NCI-H1930 (cell line): ENCODE data around the gene LRMDA.
A peak's percentile ranks its signal among the peaks of the same experiment; 100 is the strongest.
"Not testable (repeated sequence)": the region's sequence is repeated elsewhere in the genome, so short reads cannot be mapped to it uniquely, and the experiment has no call there.

ENCODE experiments used
- DNase-seq, 2 experiments: peaks; one replicate each; lab custom pipeline; 2025; lab: John Stamatoyannopoulos, UW

Gene LRMDA

DNA sequence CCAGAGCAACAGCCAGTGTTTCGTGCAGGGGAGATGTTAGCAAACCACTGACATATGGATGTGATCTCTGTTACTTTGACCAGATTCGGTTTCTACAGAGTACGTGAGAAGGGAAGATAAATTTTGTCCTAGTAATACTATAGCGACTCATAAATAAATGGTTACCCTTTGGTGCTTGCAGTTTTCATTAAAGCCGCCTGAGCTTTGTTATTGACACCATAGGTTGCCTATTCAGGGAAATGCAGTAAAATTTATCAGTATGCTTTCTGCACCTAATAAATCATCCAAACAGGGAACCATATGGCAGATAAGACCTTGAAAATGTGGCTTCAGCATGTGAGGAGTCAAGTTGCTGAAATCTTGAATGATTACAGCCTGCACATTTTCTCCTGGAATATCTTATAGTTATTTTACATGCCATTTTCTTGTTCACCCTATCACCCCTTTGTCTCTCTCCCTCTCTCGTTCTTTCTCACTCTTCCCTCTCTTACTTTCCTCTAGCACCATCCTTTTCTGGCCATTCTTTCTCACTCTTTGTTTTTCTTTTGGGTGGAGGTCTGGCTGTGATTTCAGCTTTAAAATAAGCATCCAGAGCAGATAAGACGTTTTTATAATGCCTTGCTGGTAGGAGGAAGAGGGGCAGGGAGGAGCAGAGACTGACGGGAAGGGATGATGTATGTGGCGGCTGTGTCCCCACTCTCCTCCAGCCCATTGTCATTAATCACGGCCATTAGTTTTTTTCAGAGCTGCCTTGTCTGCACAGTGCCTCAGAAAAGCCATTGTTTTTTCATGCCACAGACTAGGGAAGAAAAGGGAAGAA, 182.5 kb downstream of the LRMDA start:
- no peak for DNase-seq

DNA sequence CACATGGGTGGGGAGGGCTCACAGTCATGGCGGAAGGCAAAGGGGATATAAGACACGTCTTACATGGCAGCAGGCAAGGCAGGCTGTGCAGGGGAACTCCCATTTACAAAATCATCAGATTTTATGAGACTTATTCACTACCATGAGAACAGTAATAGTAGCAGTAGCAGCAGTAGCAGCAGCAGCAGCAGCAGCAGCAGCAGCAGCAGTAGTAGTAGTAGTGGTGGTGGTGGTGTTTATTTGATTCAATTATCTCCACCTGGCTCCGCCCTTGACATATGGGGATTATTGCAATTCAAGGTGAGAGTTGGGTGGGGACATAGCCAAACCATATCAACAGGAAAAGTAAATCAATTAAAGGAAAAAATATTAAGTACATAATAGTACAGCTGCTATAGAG, 184.7 kb downstream of the LRMDA start:
- no peak for DNase-seq

DNA sequence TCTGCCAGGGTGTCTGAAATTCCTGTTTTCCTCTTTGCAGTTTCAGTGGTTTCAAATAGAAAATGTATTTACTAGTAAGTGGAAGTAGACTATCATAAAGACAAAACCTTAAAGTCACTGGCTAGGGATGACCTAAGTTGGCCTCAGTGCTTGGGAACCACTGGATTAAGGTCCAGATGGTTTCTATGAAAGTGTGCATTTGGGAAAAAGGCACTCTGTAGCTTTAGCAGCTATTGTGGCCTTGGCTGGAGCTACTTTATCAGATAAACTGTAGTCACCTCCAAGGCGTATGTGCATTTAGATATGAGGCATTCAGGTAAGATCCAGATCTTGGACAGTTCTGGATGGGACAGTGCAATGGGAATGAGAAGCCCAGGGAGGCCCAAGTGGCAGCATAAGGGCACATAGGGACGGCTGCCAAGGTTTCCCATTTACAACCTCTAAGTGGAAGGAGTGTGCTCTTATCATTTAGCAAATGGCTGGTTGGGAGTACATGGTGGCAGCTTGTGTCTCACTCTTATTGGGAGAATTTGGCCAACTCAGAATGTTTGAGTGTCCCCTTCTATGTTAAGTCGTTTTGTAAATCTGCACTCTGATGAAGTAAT, 185.6 kb downstream of the LRMDA start:
- DNase-seq, result no peak

DNA sequence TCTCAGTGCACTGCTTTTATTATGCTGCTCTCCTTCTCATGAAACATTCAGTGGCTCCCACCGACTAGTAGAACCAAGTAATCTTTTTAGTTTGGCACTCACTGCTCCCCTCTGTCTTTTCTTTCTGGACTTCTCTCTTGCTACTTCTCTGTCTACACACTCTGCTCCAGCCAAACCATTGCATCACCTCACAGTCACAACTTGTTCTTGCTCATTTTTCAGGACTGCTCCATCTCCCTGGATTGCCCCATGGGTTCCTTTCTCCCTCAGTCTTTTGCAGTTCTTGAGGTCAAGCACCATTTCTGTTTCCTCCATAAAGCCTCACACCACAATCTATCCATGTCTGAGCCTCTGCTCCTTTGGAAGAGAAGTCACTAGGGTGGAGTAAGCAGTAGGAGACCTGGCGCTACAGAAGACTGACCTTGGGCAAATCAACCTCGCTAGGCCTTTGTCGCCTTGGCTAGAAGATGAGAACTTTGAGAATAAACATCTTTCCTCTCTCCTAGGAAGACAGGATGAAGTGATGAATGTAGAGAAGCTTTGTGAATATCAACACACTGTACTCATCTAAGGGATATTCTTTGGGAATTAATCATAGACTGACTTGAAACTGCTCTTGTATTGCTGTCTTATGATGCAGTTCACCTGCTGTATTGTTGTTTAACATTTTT, 186.2 kb downstream of the LRMDA start:
- DNase-seq, result no peak

DNA sequence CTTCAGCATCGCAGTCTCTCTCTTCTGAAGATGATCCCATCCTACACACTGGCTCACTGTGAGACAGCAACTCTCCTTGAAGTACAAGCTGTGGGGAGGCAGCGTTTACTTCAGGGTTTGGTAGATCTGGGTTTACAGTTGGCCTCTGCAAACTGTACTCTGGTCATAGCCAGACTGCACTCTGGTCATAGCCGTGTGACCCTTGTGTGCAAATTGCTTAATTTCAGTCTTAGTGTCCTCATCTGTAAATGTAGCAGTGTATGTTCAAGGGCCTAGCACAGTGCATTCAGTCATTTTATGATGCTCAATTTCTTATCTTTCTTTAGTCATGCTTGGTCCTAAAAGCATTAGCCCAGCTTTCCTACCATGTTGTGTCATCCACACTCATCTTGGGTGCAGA, 188.2 kb downstream of the LRMDA start:
- no peak for DNase-seq

DNA sequence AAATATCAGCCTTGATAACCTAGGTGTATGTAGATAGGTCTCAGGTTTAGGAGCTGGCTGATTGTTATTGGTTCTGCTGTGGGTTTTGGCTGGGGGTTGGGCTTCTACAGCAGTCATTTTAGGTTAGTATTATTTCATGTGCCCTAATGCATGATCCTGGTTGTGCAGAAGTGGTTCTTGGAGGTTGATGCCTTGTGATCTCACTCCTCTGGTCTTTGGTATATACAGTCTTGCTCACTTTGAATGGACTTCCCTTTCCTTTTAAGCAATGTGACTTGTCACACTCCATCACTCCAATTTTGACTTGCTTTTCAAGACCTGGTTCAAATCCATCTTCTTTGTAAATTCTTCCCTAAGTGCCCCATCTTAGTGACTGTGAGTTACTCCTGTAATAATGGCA, 188.9 kb downstream of the LRMDA start:
- no peak for DNase-seq

DNA sequence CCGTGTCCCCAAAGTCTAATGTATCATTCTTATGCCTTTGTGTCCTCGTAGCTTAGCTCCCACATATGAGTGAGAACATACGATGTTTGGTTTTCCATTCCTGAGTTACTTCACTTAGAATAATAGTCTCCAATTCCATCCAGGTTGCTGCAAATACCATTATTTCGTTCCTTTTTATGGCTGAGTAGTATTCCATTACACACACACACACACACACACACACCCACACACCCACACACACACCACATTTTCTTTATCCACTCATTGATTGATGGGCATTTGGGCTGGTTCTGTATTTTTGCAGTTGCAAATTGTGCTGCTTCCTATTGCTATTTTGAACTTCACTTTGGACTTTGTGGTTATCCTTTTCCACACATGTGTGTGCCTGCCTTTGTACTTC, 189.6 kb downstream of the LRMDA start:
- DNase-seq, result not testable (repeated sequence)

DNA sequence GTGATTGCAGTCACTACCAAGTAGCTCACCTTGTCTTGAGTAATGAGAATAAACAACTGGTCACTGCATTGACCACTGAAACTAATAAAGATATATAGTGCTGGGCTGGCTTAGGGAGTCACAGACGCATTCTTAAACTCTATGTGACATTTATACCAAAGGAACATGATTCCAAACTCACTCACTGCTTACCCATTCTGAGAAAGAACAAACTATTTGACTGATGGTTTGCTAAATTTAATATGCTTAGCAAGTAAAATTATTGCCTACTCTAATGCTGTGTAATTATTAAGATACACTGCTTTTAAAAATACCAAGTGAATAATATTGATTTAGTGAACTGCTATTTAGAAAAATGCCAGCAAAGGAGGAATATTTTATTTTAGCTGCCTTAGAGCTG, 191.1 kb downstream of the LRMDA start:
- no peak for DNase-seq

DNA sequence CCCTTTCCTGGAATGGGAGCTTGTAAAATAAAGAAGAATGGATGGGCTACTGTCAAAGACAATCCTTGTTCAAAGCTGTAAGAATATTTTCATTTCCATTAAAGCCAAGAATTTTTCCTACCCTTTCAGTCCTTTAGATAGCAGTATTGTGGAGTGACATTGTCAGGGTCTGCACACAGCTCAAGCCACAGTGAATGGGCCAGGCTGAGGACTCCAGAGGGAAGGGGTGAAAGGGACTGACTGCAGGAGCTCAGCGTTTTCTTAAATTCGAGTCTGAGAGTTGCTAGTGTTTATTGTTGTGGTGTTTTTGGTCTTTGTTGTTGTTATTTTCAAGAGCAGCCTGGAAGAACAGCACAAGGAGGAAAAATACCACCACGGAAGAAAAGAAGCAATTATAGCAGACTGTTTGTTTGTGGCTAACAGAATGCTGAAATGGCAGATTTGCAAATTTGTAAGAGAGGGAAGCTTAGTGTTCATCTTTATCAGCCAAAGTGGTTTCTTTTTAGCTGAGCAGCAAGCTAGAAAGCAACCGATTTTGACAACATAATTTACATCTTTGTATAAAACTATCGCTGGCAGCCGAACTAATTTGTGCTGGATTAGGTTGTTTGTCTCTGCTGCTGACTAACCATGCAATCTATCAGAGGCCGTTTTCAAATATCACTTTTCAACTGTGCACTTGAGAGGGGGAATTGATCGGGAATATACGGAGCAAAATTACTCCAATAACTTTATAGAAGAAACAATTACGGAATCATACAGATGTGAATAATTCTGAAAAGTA, 192.1 kb downstream of the LRMDA start:
- peak; percentile 51 to 58 for DNase-seq

DNA sequence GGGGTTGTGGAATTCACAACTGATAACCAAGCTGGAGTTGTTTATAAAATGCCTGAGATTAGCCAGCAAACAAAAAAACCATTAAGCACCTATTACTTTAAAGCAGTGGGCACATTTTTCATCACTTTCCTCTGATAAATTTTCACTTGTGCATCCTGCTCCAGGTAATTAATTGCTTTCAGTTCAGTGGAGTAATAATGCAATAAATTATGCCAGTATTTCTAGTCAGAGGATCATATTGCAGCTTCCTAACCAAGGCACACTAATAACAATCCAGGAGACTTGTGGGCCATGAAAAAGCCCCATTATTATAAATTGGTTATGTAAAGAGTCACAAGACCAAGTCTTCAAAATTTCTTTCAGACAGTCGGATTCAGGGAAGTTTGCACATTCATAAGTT, 193.2 kb downstream of the LRMDA start:
- no peak for DNase-seq

DNA sequence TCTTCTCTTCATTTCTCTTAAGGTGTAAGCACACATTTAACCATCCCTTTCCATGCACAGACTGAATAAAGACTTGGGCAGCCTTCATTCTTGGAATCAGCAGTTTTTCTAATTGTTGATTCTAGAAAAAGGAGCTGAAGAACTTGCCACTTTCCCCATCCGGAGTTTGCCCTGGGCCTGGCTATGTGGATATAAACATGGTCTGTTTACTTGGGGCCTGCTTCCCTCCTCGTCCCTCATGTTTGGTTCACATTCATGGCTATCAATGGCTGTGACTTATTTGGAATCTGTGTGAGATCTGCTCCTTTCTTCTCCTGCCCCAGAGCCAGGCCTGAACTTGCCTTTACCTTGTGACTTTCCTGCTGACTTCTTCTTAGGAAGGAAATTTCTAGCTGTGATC, 199.3 kb downstream of the LRMDA start:
- no peak for DNase-seq

DNA sequence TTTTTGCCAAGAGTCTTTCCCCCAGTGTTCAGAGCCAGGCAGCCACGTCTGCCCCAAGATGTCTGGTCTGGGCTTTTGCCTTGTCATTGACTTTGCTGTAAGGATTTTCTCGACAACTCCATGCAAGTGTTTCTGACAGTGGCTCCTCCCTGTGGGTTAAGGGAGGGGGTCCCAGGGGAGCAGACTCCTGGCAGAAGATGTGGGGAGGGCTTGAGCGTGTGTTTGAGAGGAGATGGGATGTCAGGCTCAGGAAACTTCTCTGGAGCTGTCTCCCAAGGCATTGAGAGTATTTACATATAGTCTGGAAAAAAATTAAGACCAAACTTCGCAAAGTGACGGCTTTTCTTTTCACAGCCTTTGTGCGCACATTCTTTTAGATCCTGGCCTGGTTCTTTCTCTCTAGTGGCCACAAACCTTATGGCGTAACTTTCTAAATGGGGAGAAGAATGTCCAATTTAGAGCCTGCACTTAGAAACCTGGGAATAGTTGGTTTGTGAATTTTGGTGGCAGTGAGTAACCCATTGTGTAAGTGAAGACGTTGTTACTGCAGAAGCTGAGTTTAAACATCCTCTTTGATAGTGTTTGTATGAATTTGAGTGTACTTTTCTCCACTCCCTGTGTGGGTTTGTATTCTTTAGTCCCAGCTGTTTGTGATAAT, 201.5 kb downstream of the LRMDA start:
- DNase-seq, result no peak

DNA sequence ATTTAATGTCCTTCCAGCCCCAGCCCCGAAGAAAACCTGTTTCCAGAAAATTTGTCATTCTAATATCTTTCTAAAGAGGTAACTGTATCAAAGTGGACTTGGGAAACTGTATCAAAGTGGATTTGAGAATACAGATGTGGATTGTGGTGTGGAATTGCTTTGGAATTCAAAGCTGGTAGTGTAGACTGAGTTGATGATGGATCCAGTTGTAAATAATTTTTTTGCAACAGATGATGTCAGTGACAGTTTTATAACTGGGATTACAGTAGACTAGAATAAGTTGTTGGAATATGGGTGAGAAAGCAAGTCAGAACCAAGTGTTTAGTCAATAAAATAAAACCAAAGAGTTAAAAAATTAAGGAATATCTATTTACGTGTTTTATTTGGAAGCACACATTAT, 202.1 kb downstream of the LRMDA start:
- no peak for DNase-seq

DNA sequence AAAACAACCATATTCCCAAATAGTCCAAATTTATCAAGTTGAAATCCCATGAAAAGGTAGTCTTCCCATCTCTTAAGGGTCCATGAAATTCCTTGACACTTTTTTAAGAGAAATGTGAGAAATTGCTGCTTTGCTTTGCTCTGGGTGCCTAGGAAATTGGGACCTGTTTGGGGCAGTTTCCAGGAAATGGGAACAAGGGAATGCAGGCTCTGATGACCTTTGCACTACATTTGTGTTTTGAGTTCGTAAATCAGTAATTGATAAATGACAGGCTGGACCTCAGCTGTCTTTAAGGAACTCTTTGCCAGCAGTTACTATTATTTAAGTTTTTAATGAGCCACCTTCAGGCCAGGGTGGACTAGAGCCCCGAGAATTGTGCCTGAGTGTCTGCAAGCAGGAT, 203.5 kb downstream of the LRMDA start:
- no peak for DNase-seq

DNA sequence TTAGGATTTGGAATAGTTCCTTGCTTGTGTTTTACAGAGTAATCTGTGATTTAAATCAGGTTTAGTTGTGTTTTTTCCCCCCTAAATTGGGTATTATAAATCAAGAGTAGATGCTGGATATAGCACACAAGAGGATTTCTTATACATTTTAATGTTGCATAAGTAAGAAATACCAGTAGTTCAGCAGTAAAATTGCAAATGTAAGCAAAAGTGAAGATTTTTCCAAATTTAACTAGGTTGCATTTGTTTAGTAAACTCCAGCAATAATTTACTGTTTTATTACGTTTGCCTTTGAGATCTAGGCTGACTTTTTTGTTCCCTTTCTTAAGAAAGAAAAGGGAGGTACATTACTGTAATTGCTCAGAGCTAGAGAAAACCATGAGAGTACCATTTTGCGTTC, 207.3 kb downstream of the LRMDA start:
- no peak for DNase-seq

DNA sequence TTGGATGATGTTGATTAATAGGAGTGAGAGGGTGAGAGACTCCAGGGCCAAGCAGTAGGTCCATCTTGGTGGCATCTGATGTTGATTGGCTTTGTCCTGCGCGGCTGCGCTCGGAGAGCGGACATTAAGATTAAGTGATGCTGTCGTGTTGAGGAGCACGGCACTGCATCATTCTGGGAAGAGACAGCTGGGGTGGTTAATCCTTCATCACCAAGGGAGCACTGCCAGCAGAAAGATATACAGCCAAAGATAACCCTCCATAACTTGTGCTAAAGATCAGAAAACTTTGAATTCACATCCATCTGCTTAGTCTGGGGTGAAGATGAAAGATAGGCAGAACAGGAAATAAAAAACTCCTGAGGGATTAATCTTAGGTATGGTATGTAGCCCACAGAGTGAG, 208.3 kb downstream of the LRMDA start:
- no peak for DNase-seq

DNA sequence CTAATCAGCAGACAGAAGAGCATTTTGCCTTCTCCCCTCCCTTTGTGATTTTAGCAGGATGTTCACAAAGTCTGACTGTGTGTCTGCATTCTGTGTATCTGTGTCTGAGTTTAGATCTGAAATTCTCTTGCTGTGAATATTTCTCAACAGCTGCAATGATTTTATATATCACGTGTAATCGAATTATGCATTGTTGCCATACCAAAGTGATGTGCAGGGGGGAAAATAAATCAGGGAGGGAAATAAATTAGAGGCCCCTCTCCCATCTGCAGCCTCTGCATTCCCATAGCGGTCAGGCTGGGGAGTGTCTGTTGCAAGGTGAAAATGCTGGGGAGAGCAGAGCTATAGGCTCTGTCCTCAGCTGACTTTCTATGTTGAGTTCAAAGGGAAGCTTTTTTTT, 209.0 kb downstream of the LRMDA start:
- DNase-seq, result no peak

DNA sequence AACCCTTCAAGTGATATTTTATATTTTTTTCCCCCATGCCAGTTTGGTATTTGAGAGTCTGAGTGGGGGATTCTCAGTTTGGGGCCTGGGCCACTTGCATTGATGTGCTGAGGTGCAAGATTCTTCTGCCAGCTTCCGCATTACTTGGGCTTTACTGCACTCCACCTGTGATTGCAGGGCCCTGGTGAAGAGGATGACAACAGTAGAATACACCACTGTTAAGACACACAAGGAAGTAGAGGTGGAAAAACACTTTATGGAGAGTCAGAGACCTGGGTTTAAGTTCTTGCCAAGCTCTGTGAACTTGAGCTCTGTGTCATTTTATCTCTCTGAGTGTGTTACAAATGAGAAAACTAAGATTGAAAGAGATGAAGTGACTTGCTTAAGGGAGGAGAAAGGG, 209.4 kb downstream of the LRMDA start:
- DNase-seq, result no peak

DNA sequence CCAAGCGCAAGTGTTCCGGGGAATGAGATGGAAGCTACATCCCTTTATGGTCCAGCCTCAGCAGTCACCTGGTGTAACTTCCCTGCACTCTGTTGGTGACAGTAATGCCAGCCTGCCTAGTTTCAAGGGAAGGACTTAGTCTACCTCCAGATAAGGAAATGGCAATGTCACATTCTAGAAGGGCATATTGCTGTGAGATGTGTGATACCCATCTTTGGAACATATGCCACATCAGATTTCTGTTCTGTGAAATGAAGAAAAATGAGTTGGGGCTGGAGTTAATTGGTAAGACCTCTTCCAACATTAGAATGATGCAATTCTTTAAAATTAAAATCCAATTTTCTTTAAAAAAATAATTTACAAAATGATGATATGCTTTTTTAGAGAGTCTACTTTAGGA, 212.0 kb downstream of the LRMDA start:
- no peak for DNase-seq

DNA sequence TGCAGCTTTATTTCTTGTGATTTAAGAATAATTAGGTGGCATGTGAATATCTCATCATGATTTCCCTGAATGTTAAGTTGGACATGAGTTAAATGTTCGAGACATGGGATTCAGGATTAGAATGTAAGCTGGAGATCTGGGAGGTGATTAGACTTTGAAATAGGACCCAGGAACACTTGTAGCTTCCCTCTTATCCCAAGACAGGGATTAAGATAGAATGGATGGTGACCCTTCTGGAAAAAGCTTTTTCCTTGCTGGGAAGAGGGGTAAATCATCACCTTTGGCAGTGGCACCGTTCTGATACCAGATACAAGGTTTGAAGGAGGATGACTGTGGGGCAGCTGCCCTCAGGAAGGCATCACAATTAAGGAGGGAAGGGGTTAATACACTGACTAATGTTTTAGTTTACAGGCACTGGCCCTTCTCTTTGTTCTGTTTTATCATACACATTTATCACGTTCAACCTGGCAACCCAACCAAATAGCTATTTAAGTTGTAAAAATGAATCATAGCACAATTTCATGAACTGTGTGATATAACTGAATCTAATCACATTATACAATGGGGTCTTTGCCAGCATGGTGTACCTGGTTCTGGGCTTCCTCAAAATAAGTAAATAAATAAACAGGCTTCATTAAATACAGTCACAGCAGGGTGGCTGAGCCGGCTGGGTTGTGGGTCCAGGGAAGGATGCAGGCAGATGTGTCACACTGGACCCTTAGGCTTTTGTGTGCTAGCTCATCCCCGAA, 212.7 kb downstream of the LRMDA start:
- no peak for DNase-seq

DNA sequence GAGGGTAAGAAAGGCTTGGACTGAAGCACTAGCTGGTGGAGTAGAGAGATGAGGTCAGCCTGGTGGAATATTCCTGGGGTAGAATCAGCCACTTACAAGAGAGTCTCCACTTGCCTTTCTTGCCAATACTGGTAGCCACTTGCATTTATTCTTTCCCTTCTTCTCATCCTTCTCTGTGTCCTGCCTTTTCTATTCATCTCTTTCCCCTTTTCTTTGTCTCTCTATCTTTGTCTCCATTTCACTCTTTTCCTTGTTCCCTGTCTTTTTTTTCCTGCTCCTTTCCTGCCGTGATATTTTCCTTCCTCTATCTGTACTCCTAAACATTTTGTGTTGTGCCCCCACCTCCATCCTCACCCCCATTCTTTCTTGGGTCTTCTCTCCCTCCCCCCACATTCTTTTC, 214.3 kb downstream of the LRMDA start:
- DNase-seq, result no peak
